GM23338 (cell line): ENCODE data around the gene NFILZ.

ENCODE experiments used
- POLR2AphosphoS5 ChIP-seq: IDR thresholded peaks from 2 replicates; pipeline ENCODE4 v1.6.1; 2016; ENCODE audit warnings: antibody characterized with exemption, low read depth
- STAT1 ChIP-seq: IDR thresholded peaks from one replicate; pipeline ENCODE4 v1.6.1; 2016; ENCODE audit warnings: antibody characterized with exemption; ENCODE audit not compliant: unreplicated experiment
- TF ChIP-seq, protein P1 (sequence below), 2 experiments: fragments of 200-600 bp in 1 of 2; sonication (generic) in 1 of 2; conservative IDR thresholded peaks; 2 replicates each; pipeline versions ENCODE4 v1.5.1 to v1.6.1; 2016 to 2017; ENCODE audit warnings: antibody characterized with exemption in 2 of 2, low read depth in 2 of 2, mild to moderate bottlenecking in 2 of 2, moderate library complexity in 1 of 2

DNA sequence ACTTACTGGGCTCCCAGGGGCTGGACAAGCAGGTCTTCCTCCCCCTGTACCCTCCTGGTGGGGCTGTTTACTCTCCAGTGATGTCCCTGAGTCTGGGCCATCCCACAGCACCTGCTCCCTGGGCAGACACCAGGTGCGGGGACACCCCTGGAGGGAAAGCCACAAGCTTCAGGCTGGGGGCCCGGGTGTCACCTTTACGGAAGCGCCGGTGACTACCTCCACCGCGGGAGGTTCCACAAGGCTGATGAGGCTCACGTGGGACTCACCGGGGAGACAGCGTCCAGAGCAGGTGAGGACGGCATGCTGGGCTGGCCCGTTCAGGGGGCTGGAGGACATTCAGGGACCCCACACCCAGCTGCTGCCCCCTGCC, 24.9 kb downstream of the NFILZ start:
- TF ChIP-seq POLR2AphosphoS5 (no peak), STAT1 (no peak)
- TF ChIP-seq, protein P1, sequence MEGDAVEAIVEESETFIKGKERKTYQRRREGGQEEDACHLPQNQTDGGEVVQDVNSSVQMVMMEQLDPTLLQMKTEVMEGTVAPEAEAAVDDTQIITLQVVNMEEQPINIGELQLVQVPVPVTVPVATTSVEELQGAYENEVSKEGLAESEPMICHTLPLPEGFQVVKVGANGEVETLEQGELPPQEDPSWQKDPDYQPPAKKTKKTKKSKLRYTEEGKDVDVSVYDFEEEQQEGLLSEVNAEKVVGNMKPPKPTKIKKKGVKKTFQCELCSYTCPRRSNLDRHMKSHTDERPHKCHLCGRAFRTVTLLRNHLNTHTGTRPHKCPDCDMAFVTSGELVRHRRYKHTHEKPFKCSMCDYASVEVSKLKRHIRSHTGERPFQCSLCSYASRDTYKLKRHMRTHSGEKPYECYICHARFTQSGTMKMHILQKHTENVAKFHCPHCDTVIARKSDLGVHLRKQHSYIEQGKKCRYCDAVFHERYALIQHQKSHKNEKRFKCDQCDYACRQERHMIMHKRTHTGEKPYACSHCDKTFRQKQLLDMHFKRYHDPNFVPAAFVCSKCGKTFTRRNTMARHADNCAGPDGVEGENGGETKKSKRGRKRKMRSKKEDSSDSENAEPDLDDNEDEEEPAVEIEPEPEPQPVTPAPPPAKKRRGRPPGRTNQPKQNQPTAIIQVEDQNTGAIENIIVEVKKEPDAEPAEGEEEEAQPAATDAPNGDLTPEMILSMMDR (conservative IDR thresholded peaks at IDR 0.05; ENCODE audit: low read depth in 2 of 2): no peak
